Measurements from ENCODE around the gene PADI6.
"Not testable (repeated sequence)": the region's sequence is repeated elsewhere in the genome, so short reads cannot be mapped to it uniquely, and the experiment has no call there.

PADI6 gene

DNA sequence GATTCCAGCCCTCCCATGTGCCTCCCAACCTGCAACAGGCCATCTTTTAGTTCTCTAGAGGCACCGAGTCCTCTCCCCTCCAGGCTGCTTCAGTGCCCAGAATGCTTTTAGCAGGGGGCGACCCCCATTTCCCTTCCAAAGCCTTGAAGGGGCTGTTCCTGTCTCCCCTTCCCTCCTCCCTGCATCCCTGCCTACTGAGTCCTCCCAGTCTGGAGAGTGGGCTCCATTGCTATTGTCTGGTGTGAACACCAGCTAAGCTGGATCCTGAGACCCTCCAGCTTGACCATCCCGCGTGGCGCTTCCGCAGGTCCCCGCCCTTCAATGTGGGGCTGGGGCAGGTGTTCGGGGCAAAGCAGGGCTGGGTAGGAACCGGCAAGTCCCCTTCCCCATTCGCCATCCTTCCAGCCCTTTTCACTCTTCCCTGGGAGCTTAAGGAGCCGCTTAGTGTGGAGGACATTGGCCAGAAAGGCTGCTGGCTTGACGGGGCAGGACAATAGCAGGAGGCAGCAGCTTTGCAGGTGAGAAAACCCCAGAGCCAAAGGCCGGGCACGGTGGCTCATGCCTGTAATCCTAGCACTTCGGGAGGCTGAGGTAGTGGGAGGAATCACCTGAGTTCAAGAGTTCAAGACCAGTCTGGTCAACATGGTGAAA, 32.2 kb downstream of the PADI6 start:
- no peak for DNase-seq (ENCODE audit: low read depth)

DNA sequence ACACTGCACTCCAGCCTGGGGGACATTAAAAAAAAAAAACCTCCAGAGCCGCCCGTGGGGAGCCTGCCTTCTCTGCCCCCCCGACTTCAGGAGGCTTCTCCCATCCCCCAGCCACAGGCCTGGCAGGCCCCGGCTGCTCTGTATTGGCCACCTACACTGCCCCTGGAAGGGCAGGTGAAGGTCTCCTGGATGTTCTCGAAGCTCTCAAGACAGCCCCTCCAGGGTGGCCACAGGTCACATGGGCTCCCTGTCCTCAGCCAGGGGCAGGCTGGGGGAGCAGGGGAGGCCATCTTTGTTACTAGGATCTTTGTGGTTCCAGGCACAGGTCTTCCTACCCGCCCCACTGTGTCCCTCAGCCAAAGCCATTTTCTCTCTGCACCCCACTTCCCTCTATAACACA, 32.8 kb downstream of the PADI6 start:
- no peak for DNase-seq (ENCODE audit: low read depth)

DNA sequence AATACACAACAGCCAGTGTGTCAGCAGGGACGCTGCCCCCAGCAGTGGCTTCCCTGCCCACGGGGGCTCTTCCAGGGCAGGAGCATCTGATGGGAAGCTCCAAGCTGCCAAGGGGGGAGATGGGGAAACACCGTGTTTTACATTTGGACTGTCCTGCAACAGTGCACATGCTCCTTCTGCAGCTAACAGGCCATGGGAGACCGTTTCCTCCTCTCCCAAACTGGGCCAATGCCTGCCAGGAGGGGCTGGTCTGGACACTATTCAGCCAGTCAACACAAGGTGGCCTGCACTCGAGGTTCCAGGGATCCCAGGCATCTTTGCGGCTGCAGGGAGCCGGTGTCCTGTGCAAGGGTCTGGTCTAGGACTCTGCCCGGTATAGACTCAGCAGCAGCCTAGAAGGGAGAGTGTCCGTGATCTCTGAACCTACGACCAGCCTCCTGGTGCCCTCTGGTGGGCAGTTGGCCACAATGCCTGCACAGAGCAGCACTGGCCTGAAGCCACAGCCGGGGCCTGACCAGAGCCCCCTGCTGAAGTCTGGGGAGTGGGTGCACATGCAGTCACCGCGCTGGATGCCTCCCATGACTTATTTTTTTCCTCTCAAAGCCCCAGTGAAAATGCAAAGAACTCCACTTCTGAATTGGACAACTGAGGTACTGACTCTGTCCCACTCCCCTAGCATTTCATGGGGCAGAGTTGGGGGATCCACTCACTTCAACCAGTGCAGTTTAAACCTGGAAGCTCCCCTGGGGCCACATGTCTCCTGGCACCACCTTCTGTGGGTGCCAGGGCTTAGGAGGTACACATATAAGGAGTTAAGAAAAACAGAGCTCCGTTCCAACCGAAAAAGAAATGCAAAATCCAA, 34.1 kb downstream of the PADI6 start:
- DNase-seq (ENCODE audit: low read depth) = peak; percentile 48

DNA sequence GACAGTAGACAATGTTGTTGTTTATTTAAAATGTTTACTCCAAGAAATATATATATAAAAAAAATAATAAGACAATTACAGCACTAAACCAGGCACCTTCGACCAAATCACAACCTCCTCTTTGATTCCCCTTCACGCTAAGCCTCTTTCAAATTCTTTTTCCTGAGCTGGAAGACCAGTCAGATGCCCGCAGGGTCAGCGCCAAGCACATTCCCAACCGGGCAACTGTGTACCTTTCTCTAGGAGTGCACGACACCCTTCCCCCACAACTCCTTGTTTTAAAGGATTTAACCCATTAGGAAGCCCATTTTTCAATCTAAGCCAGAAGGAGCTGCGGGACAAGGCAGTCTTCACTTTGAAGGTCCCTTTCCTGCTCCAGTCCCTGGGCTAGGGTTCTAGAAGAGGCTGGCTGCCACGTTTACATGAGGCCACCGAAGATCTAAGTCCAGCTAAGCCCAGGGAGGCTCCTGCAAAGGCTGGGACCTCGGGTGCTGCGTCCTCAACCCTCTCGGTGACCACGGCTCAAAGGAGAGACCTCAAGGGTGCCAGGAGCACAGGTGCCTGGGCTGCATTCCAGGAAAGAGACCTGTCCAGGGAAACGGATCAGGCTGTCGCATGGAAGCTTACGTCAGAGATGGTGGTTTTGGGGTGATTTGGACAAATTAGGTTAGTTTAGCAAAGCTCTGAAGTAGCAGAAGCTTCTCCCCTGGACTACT, 34.9 kb downstream of the PADI6 start:
- DNase-seq (ENCODE audit: low read depth) = not testable (repeated sequence)

DNA sequence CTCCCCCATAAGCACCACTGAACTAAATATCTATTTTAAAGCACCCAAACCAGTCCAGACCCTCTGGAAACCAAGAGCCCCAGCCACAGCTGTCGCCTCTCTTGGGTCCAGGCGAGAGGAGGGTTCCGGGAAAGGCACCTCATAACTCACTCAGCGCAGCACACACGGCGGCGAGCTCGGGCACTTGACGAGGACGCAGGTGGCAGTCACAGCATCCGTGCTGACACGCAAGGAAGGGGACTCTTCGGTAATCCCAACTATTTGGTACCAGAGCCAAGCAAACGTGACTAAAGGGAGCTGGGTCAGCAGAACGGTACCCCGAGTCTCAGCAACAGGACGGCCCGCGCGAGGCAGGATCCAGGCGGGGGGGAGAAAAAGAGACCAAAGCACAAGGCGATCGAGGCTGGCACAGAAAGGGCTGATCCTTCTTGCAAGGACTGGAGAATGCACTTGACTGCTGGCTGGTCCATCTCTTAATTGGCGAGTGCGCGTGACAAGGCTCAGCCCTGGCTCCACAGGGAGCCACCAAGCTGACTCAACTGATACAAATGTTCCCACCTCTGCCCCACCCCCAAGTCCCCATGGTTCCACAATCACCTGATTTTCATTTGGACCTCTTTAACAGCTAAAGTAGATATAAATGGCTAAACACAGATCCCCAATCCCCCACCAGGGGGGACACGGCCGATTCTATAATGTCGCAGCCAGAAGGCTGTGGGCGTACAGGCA, 36.0 kb downstream of the PADI6 start:
- not testable (repeated sequence) for DNase-seq (ENCODE audit: low read depth)

DNA sequence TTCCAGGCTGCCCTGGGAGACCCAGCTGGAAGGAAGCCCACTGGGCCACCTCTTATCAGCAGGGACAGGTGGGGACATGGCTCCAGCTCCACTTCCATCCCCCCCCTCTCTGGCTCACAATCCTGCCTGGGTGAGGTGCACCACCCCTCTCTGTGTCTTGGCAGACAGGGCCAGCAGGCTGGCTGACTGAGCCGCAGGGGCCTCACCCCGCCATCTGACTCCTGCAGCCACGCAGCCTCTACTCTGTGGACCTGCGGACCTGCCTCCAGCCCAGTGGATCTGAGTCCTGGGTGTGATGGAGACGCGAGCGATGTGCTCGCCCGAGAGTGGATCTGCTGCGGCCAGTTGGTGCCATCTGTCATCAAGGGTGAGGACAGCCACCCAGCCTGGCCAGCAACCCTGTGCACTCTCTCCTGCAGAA, 37.4 kb downstream of the PADI6 start:
- no peak for DNase-seq (ENCODE audit: low read depth)

DNA sequence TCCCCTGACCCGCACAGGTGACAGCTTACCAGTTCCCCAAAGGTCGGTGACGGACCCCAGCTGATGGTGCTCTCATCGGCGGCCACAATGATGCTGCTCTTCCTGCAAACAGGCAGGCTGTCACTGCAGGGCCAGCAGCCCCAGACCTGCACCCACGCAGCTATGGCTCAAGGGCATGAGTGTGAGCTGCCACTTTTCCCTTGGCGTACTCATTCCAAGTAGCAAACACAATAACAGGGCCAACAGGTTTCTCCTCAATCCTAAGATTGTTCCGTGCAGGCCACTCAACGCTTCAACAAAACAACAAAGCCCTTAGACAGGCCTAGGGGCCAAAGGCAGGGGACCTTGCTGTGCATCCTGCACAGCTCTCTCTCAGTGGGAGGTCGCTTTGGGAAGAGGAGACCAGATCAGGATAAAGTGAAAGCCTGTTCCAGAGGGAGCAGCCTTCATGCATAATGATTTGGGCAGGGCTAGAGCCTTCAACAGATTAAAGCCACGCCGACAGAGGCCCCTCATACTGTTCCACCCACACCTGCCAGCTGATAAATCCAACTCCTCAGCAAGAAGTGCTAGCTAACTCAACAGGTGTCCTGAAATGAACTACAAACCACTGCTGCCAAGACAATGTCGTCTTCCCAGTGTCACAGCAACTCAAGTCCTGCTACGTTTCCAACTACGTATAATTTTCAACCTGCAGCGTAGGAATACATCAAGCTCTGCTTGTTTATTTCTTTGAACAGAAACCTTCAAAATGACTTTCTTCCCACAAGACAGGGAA, 40.3 kb downstream of the PADI6 start:
- no peak for DNase-seq (ENCODE audit: low read depth)

DNA sequence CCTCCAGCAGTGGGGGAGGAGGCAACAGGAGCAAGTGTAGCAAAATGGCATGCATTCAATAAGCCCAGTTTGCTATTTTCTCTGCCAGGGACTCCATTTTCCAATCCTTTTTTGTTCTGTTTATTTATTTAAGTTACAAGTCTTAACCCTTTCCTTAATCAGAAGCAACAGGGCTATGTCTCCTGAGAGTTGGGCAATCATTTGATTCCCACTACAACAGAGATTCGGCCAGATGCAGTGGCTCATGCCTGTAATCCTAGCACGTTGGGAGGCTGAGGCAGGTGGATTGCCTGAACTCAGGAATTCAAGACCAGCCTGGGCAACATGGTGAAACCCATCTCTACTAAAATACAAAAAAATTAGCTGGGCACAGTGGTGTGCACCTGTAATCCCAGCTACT, 42.0 kb downstream of the PADI6 start:
- peak; percentile 46 for DNase-seq (ENCODE audit: low read depth)

DNA sequence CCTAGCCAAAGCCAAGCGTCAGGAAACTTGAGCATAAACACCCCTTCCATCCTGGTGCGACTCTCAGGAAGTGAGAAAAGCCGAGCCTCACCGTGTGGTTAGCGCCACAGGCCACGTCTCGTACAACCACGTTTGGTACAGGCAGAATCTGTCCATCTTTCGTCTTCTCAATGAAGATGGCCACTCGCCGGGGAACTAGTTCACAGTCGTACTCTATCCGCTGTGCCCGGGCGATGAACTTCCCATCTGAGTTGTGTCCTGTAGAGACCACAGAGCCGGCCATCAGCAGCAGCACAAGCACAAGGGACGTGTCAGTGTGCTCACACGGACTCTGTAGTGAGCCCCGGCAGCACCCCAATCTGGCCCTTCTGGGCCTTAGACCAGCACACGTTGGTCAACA, 44.4 kb downstream of the PADI6 start:
- no peak for DNase-seq (ENCODE audit: low read depth)

DNA sequence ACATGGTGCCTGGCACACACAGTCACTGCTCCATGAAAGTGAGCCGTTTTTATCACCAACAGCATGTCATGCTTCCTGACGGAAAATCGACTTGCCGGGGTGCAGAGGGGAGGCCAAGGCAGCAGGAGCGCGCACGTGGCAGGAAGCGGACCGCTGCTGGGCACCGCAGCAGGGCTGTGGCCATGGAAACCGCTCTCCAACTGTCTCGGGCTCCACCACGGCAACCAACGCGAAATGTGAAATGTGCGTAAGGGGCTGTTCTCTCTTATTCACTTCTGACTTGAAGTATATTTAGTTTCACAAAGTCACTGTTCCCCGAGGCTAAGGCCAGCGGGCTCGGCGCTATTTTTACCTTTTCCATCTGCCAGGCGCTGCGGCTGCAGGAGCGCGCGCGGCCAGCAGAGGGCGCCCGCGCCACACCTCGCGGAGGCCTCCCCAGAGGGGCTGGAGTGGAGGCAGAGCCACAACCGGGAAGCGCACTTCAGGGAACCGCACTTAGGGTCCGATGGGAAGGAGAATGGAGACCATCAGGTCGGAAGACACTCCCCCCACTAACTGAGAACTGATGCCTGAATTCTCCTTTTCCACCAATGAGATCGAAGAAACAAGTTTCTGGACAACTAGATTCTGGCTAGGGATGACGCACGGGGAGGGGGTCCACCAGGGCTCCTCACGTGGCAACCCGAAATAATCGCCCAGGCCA, 47.8 kb downstream of the PADI6 start:
- DNase-seq (ENCODE audit: low read depth) = peak; percentile 37

DNA sequence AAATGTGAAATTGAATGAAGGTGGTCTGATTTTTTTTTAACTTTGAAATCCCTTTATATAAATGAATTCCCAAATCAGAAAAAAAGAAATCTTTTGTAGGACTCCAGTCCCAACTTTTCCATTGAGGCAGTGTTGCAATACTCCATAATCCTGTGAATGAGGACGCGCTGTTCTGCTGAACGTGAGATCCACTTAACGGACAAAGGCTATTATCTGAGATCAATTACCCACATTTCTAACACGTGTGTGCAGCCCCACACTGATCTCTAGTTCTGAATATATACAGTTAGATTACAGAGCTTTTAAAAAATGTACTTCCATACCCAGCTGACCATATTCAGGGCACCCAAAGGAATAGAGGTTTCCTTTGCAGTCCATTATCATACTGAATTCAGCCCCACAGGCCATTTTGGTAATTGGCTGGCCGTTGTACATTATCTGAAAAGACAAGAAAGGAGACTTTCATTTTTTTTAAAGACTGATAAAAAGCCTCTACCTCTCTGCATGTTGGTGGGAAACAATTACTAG, 48.5 kb downstream of the PADI6 start:
- DNase-seq (ENCODE audit: low read depth) = no peak

DNA sequence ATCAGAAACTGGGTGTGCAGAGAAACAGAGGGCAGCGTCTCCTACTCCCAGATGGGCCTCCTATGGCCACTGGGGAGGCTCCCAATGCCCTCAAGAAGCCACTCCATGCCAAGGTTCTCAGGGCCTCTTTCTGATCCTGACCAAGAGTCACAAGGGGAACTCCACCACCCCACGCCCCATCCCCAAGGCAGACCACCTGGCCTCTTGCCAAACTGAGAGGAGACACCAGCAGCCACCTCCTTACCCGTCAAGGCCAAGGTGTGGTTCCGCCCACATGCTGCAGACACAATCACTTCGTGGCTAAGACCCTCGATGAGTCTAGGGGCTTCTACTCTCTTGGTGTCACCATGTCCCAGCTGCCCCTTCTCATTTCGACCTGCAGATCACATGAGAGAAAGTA, 50.5 kb downstream of the PADI6 start:
- DNase-seq (ENCODE audit: low read depth) = no peak

DNA sequence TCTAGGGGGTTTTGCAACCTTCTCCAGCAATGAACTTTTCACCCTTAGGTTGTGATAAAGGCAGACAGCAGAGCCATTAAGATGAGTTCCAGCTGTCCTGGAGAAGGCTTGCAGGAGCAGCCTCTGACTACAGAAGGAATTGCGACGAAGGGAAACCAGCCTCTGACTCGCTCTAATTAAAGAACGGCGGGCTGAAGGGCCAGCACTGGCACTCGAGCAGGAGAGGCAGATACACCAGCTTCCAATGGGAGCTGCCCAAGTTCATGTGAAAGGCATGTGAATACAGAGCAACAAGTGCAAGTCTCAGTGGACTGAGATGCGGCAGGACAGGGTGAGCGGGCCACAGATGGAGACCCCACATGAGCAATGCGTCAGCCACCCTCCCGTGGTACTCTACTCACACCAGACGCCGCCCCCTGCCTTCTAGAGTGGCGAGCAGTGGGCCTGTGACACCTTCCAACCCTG, 51.8 kb downstream of the PADI6 start:
- peak; percentile 45 for DNase-seq (ENCODE audit: low read depth)

DNA sequence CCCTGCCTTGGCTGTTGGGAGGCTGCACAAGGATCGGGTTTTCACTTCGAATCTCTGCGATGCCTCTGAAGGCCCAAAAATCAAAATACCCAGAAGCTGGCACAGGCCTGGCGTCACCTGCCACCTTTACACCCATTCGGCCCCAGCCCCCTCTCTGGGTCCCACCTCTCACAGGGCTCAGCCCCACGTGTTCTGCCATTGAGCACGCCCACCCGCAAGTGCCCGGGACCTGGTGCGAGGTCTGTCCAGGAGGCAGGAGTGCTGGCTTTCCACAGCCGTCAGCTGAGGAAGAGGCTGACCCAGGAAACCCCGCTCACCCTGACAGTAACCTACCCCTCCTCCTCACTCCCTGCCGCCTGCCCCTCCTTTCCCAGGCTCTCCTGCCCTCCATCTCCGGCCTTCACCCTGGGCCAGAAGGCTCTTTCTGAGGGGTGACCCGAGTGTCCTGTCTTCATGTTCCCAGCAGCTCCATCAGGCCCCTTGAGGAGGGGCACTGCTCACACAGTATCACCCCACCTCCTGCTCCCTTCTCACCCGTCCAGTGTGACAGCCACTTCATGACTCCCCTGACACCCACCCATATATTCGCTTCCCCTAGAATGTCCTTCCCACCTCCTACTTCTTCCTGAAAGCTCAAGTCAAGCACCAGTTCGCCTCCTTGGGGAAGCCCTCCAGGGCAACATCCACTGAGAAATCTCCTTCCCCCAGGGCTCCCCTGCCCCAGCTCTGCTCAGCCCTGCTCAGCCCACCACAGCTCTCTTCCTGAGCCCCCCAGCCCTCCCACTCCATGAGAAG, 54.0 kb downstream of the PADI6 start:
- DNase-seq (ENCODE audit: low read depth) = no peak

DNA sequence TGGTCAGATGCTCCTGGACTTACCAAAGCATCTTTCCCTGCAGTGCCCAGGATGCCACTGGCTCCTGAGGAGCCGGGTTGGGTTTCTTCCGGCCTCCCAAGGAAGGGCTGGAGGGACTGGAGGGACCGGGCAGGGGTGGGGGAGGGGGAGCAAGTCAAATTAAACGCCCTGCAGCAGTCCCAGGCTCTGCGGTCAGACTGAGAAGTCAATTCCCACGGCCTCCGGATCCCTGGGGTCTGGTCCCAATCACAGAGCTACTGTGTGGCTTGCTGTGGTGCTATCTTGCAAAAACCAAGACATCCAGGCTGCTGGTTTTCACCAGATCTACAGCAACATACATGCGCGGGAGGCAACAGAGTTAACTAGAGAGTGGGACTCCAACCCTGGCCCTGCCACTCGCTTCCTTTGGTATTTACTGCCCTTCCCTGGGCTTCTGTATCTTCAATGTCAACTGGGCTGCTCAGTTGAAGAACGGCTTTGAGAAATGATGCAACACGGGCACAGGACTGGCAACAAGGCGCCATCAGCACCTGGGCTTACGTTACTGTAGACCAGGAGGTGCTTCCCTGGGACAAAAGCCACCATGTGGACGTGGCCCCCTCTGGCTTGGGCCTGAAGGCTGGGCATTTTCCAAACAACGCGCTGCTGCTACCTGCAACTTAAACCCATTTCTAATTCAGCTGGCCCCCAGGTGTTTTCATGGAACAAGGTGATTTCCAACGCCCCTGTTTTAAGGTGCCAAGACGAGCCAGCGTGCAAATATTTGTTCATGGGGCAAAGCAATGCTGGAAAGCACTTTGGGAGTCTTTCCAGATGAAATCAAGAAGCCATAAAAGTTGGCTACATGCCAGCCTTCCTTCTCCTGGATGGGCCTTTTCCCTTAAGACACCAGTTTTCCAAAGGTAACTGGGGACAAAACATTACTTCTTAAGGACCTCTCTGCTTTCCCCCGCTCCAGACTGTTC, 56.0 kb downstream of the PADI6 start:
- no peak for DNase-seq (ENCODE audit: low read depth)

DNA sequence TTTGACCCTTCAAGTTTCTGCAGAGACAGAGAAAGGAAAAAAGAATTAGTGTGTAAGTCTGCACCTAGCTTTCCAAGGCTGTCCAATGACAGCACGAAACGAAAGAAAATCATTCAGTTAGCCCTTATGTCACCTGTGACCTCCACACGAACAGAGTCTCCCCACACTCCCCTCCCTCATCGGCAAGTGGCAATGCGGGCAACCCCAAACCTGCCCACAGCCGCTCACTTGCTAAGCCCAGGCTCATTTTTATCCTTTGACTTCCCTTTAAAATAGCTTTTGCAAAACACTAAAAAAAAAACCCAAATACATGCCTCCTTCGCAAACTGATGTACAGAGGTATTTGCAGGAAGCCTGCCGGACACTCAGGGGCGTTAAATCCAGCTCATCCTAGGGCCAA, 57.2 kb downstream of the PADI6 start:
- DNase-seq (ENCODE audit: low read depth) = no peak

DNA sequence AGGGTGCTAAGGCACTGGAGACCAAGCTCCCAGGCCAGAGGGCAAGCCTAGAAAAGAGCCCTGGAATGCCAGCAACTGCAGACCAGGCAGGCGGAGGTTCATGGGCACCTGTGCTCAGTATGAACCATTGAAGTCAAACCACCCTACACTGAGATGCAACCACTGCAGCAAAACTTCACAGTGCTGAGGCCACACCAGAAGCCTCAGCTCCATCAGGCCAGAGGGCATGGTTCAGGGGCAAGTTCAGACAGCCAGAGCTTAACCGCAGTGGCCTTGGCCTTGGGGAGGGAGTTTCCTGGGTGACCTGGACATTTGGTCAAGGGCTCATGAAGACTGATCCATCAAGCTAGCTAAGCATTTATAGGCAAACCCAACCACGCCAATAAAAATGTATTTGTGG, 60.4 kb downstream of the PADI6 start:
- DNase-seq (ENCODE audit: low read depth) = no peak

DNA sequence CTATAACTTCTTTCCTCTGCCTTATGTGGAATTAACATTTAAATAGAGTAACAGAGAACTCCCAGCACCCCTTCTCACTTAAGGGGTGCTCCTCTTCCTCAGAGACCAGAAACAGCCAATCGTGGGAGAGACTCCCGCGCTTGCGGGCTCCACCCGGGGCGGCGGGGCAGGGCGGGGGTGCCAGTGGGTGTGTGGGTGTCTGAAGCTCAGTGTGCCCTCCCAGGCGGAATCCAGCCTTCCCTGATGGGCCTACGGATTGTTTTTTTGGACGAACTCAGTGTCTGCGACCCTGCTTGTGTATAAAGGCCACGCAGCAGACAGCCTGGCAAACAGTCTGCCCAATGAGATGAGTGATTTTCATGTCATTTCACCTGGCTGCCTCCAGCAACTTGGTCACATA, 61.3 kb downstream of the PADI6 start:
- DNase-seq (ENCODE audit: low read depth) = no peak
